GM12878 (cell line): ENCODE measurements around the gene STON1. TPM values are rescaled to one million over a fixed set of nuclear protein-coding genes. Genes with fewer than 3 reads are reported as not detected.

ENCODE experiments used
- ATAC-seq: fragments of 200-7000 bp; cut with Tn5 transposase; 3 replicates; pipeline ENCODE4 v1.9.1; 2020; ENCODE audit warnings: mild to moderate bottlenecking, moderate library complexity
- BruUV-seq: library from RNA; stranded (reverse); fragments of 400-500 nt; replicated peaks from 2 replicates; lab custom pipeline; 2021; lab: Mats Ljungman, UMichigan
- CTCF ChIA-PET: fragments of 300-600 bp; sonication (Branson Sonifier 250); formaldehyde crosslinking; extraction: SDS; loops from one replicate; lab custom pipeline; 2021; ENCODE audit warnings: inconsistent platforms; lab: Yijun Ruan, JAX
- POLR2A ChIA-PET: fragments of 350-600 bp; formaldehyde crosslinking; extraction: SDS; loops from one replicate; lab custom pipeline; 2021; ENCODE audit warnings: inconsistent platforms; lab: Charles Lee
- RAD21 ChIA-PET: fragments of 300-600 bp; sonication (Branson Sonifier 250); formaldehyde crosslinking; loops from one replicate; lab custom pipeline; 2023; ENCODE audit warnings: antibody characterized with exemption; ENCODE audit not compliant: unreplicated experiment; lab: Charles Lee
- SMC1A ChIA-PET: fragments of 300-600 bp; sonication (Branson Sonifier 250); formaldehyde crosslinking; loops from one replicate; lab custom pipeline; 2023; ENCODE audit not compliant: unreplicated experiment, uncharacterized antibody; lab: Charles Lee
- DNase-seq: peaks from one replicate; pipeline ENCODE4 v3.0.0-alpha.2; 2011; ENCODE audit warnings: low read depth, low spot score
- FAIRE-seq: peaks from 3 replicates; lab custom pipeline; 2011; peaks lifted over from hg19 to GRCh38; lab: Jason Lieb, UNC
- H2AFZ ChIP-seq: 2 replicates; pipeline ENCODE4 v1.6.0; 2011; ENCODE audit warnings: low read depth, low read length, control low read depth; ENCODE audit not compliant: control insufficient read depth
- H3K27ac ChIP-seq: 2 replicates; pipeline ENCODE4 v1.5.1; 2011; ENCODE audit warnings: control low read depth; ENCODE audit not compliant: control insufficient read depth, insufficient read depth
- H3K27me3 ChIP-seq, 2 experiments: replicated peaks in 1 of 2; 2 replicates each; pipeline versions ENCODE4 v1.6.0 to v1.6.1; 2011; ENCODE audit warnings: low read length in 1 of 2; ENCODE audit not compliant: control insufficient read depth in 2 of 2, insufficient read depth in 2 of 2
- H3K36me3 ChIP-seq, 2 experiments: 2 replicates each; pipeline ENCODE4 v1.5.1; 2011; ENCODE audit warnings: low read length in 1 of 2; ENCODE audit not compliant: control insufficient read depth in 2 of 2, insufficient read depth in 2 of 2
- H3K4me1 ChIP-seq: 2 replicates; pipeline ENCODE4 v1.6.1; 2011; ENCODE audit warnings: mild to moderate bottlenecking, low read length, moderate library complexity, mixed read lengths; ENCODE audit not compliant: control insufficient read depth, insufficient read depth
- H3K4me2 ChIP-seq: 2 replicates; pipeline ENCODE4 v1.6.0; 2011; ENCODE audit warnings: control low read depth; ENCODE audit not compliant: control insufficient read depth, insufficient read depth
- H3K4me3 ChIP-seq: fragments of 200-600 bp; sonication (generic); 2 replicates; pipeline ENCODE4 v1.5.1; 2016
- H3K79me2 ChIP-seq: 2 replicates; pipeline ENCODE4 v1.6.0; 2011; ENCODE audit warnings: low read length; ENCODE audit not compliant: control insufficient read depth, insufficient read depth
- H3K9ac ChIP-seq: 2 replicates; pipeline ENCODE4 v1.8.0; 2011; ENCODE audit warnings: low read length, control low read depth, mixed read lengths; ENCODE audit not compliant: control insufficient read depth, insufficient read depth
- H3K9me3 ChIP-seq: replicated peaks from 3 replicates; pipeline ENCODE4 v1.5.1; 2011; ENCODE audit warnings: mild to moderate bottlenecking, low read length; ENCODE audit not compliant: control insufficient read depth, insufficient read depth
- H4K20me1 ChIP-seq: 2 replicates; pipeline ENCODE4 v1.6.0; 2011; ENCODE audit not compliant: control insufficient read depth, insufficient read depth
- ATF7 ChIP-seq: fragments of 450-650 bp; IDR thresholded peaks from 2 replicates; pipeline ENCODE4 v1.6.1; 2016; ENCODE audit warnings: low read depth, mild to moderate bottlenecking
- CEBPB ChIP-seq, 2 experiments: fragments of 150-350 bp in 1 of 2; IDR thresholded peaks; 2 replicates each; pipeline ENCODE4 v1.6.1; 2012 to 2014; ENCODE audit warnings: low read depth in 2 of 2, low read length in 2 of 2, borderline replicate concordance in 1 of 2, inconsistent platforms in 1 of 2
- CEBPZ ChIP-seq: fragments of 150-350 bp; IDR thresholded peaks from 2 replicates; pipeline ENCODE4 v1.6.1; 2016; ENCODE audit warnings: low read depth, low read length
- EP300 ChIP-seq, 2 experiments: fragments of 150-350 bp in 1 of 2; IDR thresholded peaks; 2 replicates each; pipeline ENCODE4 v1.6.1; 2011 to 2012; ENCODE audit warnings: low read depth in 2 of 2, low read length in 2 of 2, borderline replicate concordance in 1 of 2, improper control_type of control experiment in 1 of 2, inconsistent platforms in 1 of 2; ENCODE audit not compliant: control insufficient read depth in 1 of 2
- FOS ChIP-seq: IDR thresholded peaks from 3 replicates; pipeline ENCODE4 v1.6.1; 2011; ENCODE audit warnings: borderline replicate concordance; ENCODE audit not compliant: insufficient read length; ENCODE audit errors: extremely low read depth
- IKZF2 ChIP-seq, 2 experiments: fragments of 450-650 bp; IDR thresholded peaks; 2 replicates each; pipeline ENCODE4 v1.6.1; 2017; ENCODE audit warnings: mild to moderate bottlenecking in 2 of 2, moderate library complexity in 2 of 2
- LARP7 ChIP-seq: fragments of 450-650 bp; IDR thresholded peaks from 2 replicates; pipeline ENCODE4 v1.6.1; 2017; ENCODE audit warnings: mild to moderate bottlenecking
- MEF2A ChIP-seq: IDR thresholded peaks from 2 replicates; pipeline ENCODE4 v1.6.1; 2011; ENCODE audit warnings: low read depth, mild to moderate bottlenecking, low read length, moderate library complexity; ENCODE audit not compliant: insufficient read depth
- NBN ChIP-seq: fragments of 450-650 bp; IDR thresholded peaks from 2 replicates; pipeline ENCODE4 v1.6.1; 2016
- PAX8 ChIP-seq: fragments of 450-650 bp; IDR thresholded peaks from 2 replicates; pipeline ENCODE4 v1.6.1; 2017; ENCODE audit warnings: mild to moderate bottlenecking, moderate library complexity
- POLR2A ChIP-seq: IDR thresholded peaks from 2 replicates; pipeline ENCODE4 v1.6.1; 2011; ENCODE audit warnings: low read depth, mild to moderate bottlenecking, low read length
- POLR2AphosphoS5 ChIP-seq: IDR thresholded peaks from 2 replicates; pipeline ENCODE4 v1.6.1; 2011; ENCODE audit warnings: mild to moderate bottlenecking, low read length, inconsistent platforms
- SMC3 ChIP-seq: IDR thresholded peaks from 2 replicates; pipeline ENCODE4 v1.6.1; 2011; ENCODE audit warnings: low read length, improper control_type of control experiment, borderline replicate concordance
- TCF3 ChIP-seq: IDR thresholded peaks from 2 replicates; pipeline ENCODE4 v1.6.1; 2012; ENCODE audit warnings: low read depth, mild to moderate bottlenecking, low read length, borderline replicate concordance; ENCODE audit not compliant: insufficient read depth
- ZBTB40 ChIP-seq: fragments of 450-650 bp; IDR thresholded peaks from 2 replicates; pipeline ENCODE4 v1.6.1; 2016; ENCODE audit warnings: mild to moderate bottlenecking, moderate library complexity, borderline replicate concordance
- ZNF24 ChIP-seq: fragments of 450-650 bp; IDR thresholded peaks from 2 replicates; pipeline ENCODE4 v1.6.1; 2017; ENCODE audit warnings: antibody characterized with exemption, mild to moderate bottlenecking
- WGBS: methylation state at CpG from one replicate; pipeline ENCODE4 v1.1.6; 2016; ENCODE audit warnings: low lambda C conversion rate; ENCODE audit not compliant: insufficient replicate concordance, insufficient coverage; ENCODE audit errors: missing lambda C conversion rate; 5-methylcytosine and 5-hydroxymethylcytosine counted together
- in situ Hi-C: fragments of 300-500 bp; cut with MboI; formaldehyde crosslinking; loops from 9 replicates; pipeline ENCODE4 v1.14.3; 2018; ENCODE audit warnings: mixed read lengths
- intact Hi-C: fragments of 100-400 bp; cut with micrococcal nuclease; formaldehyde crosslinking; loops from one replicate; pipeline ENCODE4 v1.14.2; 2022; ENCODE audit not compliant: unreplicated experiment
- polyA plus RNA-seq, 11 experiments: library from polyadenylated mRNA; depleted of rRNA in 4 of 11; unstranded in 6 of 11; stranded (reverse) in 5 of 11; fragments of >200 nt; fragmentation: Nextera tagmentation in 4 of 11; fragmentation: Illumina TruSeq in 1 of 11; extraction: Ambion mirVana in 4 of 11; extraction: Trizol in 1 of 11; gene quantifications; 1 replicate in 1 of 11; 2 replicates in 10 of 11; pipeline versions ENCODE4 v1.2.1 to v1.2.3, GENCODE V29; 2011 to 2016; ENCODE audit warnings: inconsistent platforms in 2 of 11, missing spikeins in 2 of 11, low read depth in 1 of 11
- total RNA-seq, 4 experiments: library from RNA; depleted of rRNA in 3 of 4; stranded (reverse); fragments of >200 nt in 3 of 4; fragmentation: Illumina TruSeq in 1 of 4; extraction: Trizol in 1 of 4; gene quantifications; 2 replicates each; pipeline versions ENCODE4 v1.2.1 to v1.2.3, GENCODE V29; 2013 to 2021

The STON1 gene
- total and polyA plus RNA-seq, 10 of the 15 experiments (the other 5 are each of a cell fraction or from before 2014, with no cell fraction given): 0.11 to 0.90 (median 0.22) TPM; not detected in 2

- TF ChIP-seq MEF2A (no peak), SMC3 (peak; percentile 62), CEBPZ (no peak), ZNF24 (no peak), PAX8 (no peak)
Measured at GRCh38 chr2:48600204-48600813, 70.4 kb downstream of the STON1 start (continued).

DNA sequence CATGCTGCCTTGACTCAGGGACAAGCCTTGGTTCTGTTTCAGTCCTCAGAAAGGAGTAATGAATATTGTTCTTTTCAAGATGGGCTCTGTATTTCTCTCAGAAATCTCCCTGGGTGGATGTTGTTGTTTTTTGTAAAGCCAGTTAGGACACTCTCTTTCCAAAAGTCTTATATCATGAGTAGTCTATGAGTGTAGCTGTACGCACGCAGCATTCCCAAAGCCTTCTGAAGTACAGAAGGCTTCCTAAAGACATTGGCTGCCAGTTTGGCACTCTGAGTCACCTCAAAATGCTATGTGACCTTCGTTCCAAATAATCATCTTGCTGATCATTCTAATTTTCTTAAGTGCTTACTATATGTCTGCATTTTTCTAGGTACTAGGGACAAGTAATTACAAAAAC lies 71.0 kb downstream of the STON1 start:
- no peaks in the 10 kb centered on the region for H4K20me1 ChIP-seq
- H3K4me1 ChIP-seq: no peaks in the 10 kb centered on the region
- H2AFZ ChIP-seq: no peak overlapping the region
- no peaks in the 10 kb centered on the region for H3K79me2 ChIP-seq
- ChIA-PET CTCF (interaction anchor here (0.7 to 1.9 kb wide), 10 partner anchors 9 to 1801 kb away, joined by 3 to 11 read pairs (median 4); no protein-coding TSS in a partner anchor), SMC1A (interaction anchor here (0.7 kb wide), 1 partner anchor 1609 kb away, joined by 3 read pairs; no protein-coding TSS in a partner anchor), POLR2A (no interaction called here), RAD21 (interaction anchor here (1.0 kb wide), 1 partner anchor 127 kb away, joined by 3 read pairs; no protein-coding TSS in a partner anchor)
- no peak overlapping the region for H3K4me3 ChIP-seq
- in situ Hi-C loops (no loop called here), intact Hi-C loops (loop anchor here (1.0 to 10.0 kb wide), 5 partner anchors 126 to 1894 kb away; no protein-coding TSS in a partner anchor)
- ATAC-seq: no peak
- H3K4me2 ChIP-seq: no peak overlapping the region
- no peak for FAIRE-seq
- no TSS peak for BruUV-seq
- no peaks in the 10 kb centered on the region for H3K36me3 ChIP-seq
- 67% methylated on average over 3 of the region's 3 CpGs for WGBS
- H3K27me3 ChIP-seq: peaks cover 0 to 2% of the 10 kb centered on the region in 2 experiments; a peak in 1 of 4 replicates
- no peak for DNase-seq
- H3K9me3 ChIP-seq: no peaks in the 10 kb centered on the region
- H3K9ac ChIP-seq: no peak overlapping the region
- no peak overlapping the region for H3K27ac ChIP-seq
- TF ChIP-seq LARP7: no peak
- no peak for TF ChIP-seq EP300 (IDR thresholded peaks at IDR 0.05; ENCODE audit: borderline replicate concordance in 1 of 2, control insufficient read depth in 1 of 2, low read depth in 2 of 2, low read length in 2 of 2)
- no peak for TF ChIP-seq IKZF2 (IDR thresholded peaks at IDR 0.05)
- TF ChIP-seq POLR2A: no peak
- TF ChIP-seq TCF3: no peak
- TF ChIP-seq ZBTB40: no peak
- no peak for TF ChIP-seq ATF7
- no peak for TF ChIP-seq POLR2AphosphoS5
- TF ChIP-seq FOS: no peak
- no peak for TF ChIP-seq NBN
- TF ChIP-seq CEBPB (IDR thresholded peaks at IDR 0.05; ENCODE audit: borderline replicate concordance in 1 of 2, low read depth in 2 of 2, low read length in 2 of 2): no peak
